HCT116 (cell line): ENCODE measurements around the gene SECTM1. TPM values are rescaled to one million over a fixed set of nuclear protein-coding genes. Genes with fewer than 3 reads are reported as not detected.

Experiments used
- ATAC-seq: fragments of 200-7000 bp; cut with Tn5 transposase; 2 replicates; pipeline ENCODE4 v1.9.1; 2020; ENCODE audit warnings: mild to moderate bottlenecking, moderate library complexity
- BruUV-seq: library from RNA; stranded (reverse); fragments of 400-500 nt; replicated peaks from 2 replicates; lab custom pipeline; 2021; lab: Mats Ljungman, UMichigan
- CTCF ChIA-PET: fragments of 300-600 bp; sonication (Branson Sonifier 250); formaldehyde crosslinking; loops from one replicate; lab custom pipeline; 2021; ENCODE audit warnings: antibody characterized with exemption; lab: Charles Lee
- POLR2A ChIA-PET: fragments of 300-600, 350-600 bp; sonication (Branson Sonifier 250); formaldehyde crosslinking; loops from one replicate; lab custom pipeline; 2021; ENCODE audit warnings: antibody characterized with exemption; lab: Charles Lee
- RAD21 ChIA-PET, 2 experiments: fragments of 300-600 bp; sonication (Branson Sonifier 250); formaldehyde crosslinking; loops; one replicate each; lab custom pipeline; 2023; ENCODE audit warnings: low total read pairs in 2 of 2; ENCODE audit not compliant: uncharacterized antibody in 2 of 2, unreplicated experiment in 2 of 2, low non-redundant PET in 1 of 2; lab: Charles Lee
- DNase-seq: peaks from one replicate; pipeline ENCODE4 v3.0.0-alpha.2; 2010; ENCODE audit warnings: low read depth, low spot score
- H2AFZ ChIP-seq: fragments of 200-600 bp; shearing (Covaris generic), sonication (generic); 2 replicates; pipeline ENCODE4 v1.6.1; 2017; ENCODE audit warnings: low read depth, mixed run types, mixed read lengths, antibody characterized with exemption, low read length; ENCODE audit not compliant: poor library complexity, severe bottlenecking
- H3K27ac ChIP-seq: 2 replicates; pipeline ENCODE4 v1.5.1; 2012; ENCODE audit warnings: low read depth, low read length
- H3K27me3 ChIP-seq: fragments of 200-600 bp; sonication (generic); 2 replicates; pipeline ENCODE4 v1.6.1; 2016; ENCODE audit warnings: mixed run types, low read length, mixed read lengths; ENCODE audit not compliant: insufficient read depth
- H3K36me3 ChIP-seq, 2 experiments: fragments of 200-500 bp in 1 of 2; fragments of 200-600 bp in 1 of 2; sonication (Bioruptor generic) in 1 of 2; sonication (generic) in 1 of 2; 2 replicates each; pipeline versions ENCODE4 v1.5.1 to v1.6.1; 2014 to 2016; ENCODE audit warnings: low read length in 2 of 2, inconsistent platforms in 1 of 2, mixed read lengths in 1 of 2, mixed run types in 1 of 2; ENCODE audit not compliant: insufficient read depth in 2 of 2, control insufficient read depth in 1 of 2
- H3K4me1 ChIP-seq, 2 experiments: fragments of 200-600 bp in 1 of 2; sonication (generic) in 1 of 2; 2 replicates each; pipeline versions ENCODE4 v1.5.1 to v1.6.1; 2012 to 2017; ENCODE audit warnings: low read length in 2 of 2, inconsistent platforms in 1 of 2, mild to moderate bottlenecking in 1 of 2, mixed read lengths in 1 of 2, mixed run types in 1 of 2, moderate library complexity in 1 of 2; ENCODE audit not compliant: insufficient read depth in 2 of 2, control insufficient read depth in 1 of 2
- H3K4me2 ChIP-seq: fragments of 200-600 bp; sonication (generic); 2 replicates; pipeline ENCODE4 v1.6.1; 2017; ENCODE audit warnings: mixed run types, low read length, mixed read lengths
- H3K4me3 ChIP-seq, 2 experiments: fragments of 200-600 bp in 1 of 2; sonication (generic) in 1 of 2; replicated peaks in 1 of 2; 2 replicates each; pipeline ENCODE4 v1.5.1; 2011 to 2016; ENCODE audit warnings: low read length in 2 of 2, control low read depth in 1 of 2, low read depth in 1 of 2, mild to moderate bottlenecking in 1 of 2, mixed read lengths in 1 of 2, mixed run types in 1 of 2
- H3K79me2 ChIP-seq: fragments of 200-600 bp; sonication (generic); 2 replicates; pipeline ENCODE4 v1.6.1; 2017; ENCODE audit warnings: mild to moderate bottlenecking, mixed run types, low read length, moderate library complexity, mixed read lengths; ENCODE audit not compliant: insufficient read depth
- H3K9ac ChIP-seq: fragments of 200-600 bp; sonication (generic); 2 replicates; pipeline ENCODE4 v1.6.1; 2016; ENCODE audit warnings: low read length, mixed read lengths
- H3K9me2 ChIP-seq: fragments of 200-600 bp; sonication (generic), shearing (Covaris generic); 2 replicates; pipeline ENCODE4 v1.6.1; 2017; ENCODE audit warnings: mixed run types, mild to moderate bottlenecking, moderate library complexity; ENCODE audit not compliant: insufficient read depth
- H3K9me3 ChIP-seq, 2 experiments: fragments of 200-500 bp in 1 of 2; fragments of 200-600 bp in 1 of 2; sonication (Bioruptor generic) in 1 of 2; sonication (generic) in 1 of 2; 2 replicates each; pipeline ENCODE4 v1.6.1; 2014 to 2017; ENCODE audit warnings: low read length in 2 of 2, mixed read lengths in 2 of 2, inconsistent platforms in 1 of 2, low read depth in 1 of 2, mild to moderate bottlenecking in 1 of 2, mixed run types in 1 of 2, moderate library complexity in 1 of 2; ENCODE audit not compliant: control insufficient read depth in 1 of 2, insufficient read depth in 1 of 2
- H4K20me1 ChIP-seq: fragments of 200-600 bp; sonication (generic), shearing (Covaris generic); 2 replicates; pipeline ENCODE4 v1.6.1; 2017; ENCODE audit warnings: mixed run types, mild to moderate bottlenecking, moderate library complexity; ENCODE audit not compliant: insufficient read depth
- EZH2 ChIP-seq: fragments of 200-600 bp; sonication (generic); IDR thresholded peaks from 2 replicates; pipeline ENCODE4 v1.6.1; 2017; ENCODE audit warnings: antibody characterized with exemption, mixed run types
- EZH2phosphoT487 ChIP-seq: fragments of 200-600 bp; IDR thresholded peaks from 2 replicates; pipeline ENCODE4 v1.6.1; 2018; ENCODE audit warnings: antibody characterized with exemption, borderline replicate concordance
- FOSL1 ChIP-seq: IDR thresholded peaks from 2 replicates; pipeline ENCODE4 v1.6.1; 2012; ENCODE audit warnings: low read depth
- POLR2A ChIP-seq: IDR thresholded peaks from 2 replicates; pipeline ENCODE4 v1.7.0; 2011; ENCODE audit warnings: borderline replicate concordance; ENCODE audit not compliant: insufficient read depth, insufficient read length; ENCODE audit errors: extremely low read depth
- RAD21 ChIP-seq: IDR thresholded peaks from 2 replicates; pipeline ENCODE4 v1.6.1; 2012; ENCODE audit warnings: low read depth, mild to moderate bottlenecking
- TCF7L2 ChIP-seq: IDR thresholded peaks from 2 replicates; pipeline ENCODE4 v1.7.0; 2011; ENCODE audit warnings: borderline replicate concordance, inconsistent platforms; ENCODE audit not compliant: insufficient read depth, insufficient read length; ENCODE audit errors: extremely low read depth
- YY1 ChIP-seq: IDR thresholded peaks from 2 replicates; pipeline ENCODE4 v1.6.1; 2011; ENCODE audit warnings: low read length, low read depth, moderate library complexity, mild to moderate bottlenecking; ENCODE audit not compliant: insufficient replicate concordance; ENCODE audit errors: extremely low read depth
- ZBTB33 ChIP-seq: IDR thresholded peaks from 2 replicates; pipeline ENCODE4 v1.6.1; 2011; ENCODE audit warnings: mild to moderate bottlenecking, low read length, moderate library complexity; ENCODE audit not compliant: insufficient replicate concordance; ENCODE audit errors: extremely low read depth
- intact Hi-C: fragments of 100-400 bp; cut with micrococcal nuclease; formaldehyde crosslinking; loops from 2 replicates; pipeline ENCODE4 v1.10.0; 2022
- total RNA-seq: library from RNA; stranded (reverse); gene quantifications from one replicate; pipeline ENCODE4 v1.2.1, GENCODE V29; 2021; ENCODE audit not compliant: unreplicated experiment
- TF ChIP-seq, protein P1 (sequence below), 3 experiments: fragments of 200-600 bp in 1 of 3; sonication (generic) in 1 of 3; IDR thresholded peaks in 2 of 3; conservative IDR thresholded peaks in 1 of 3; 2 replicates each; pipeline ENCODE4 v1.5.1; 2012 to 2017; ENCODE audit warnings: low read depth in 2 of 3, low read length in 2 of 3, antibody characterized with exemption in 1 of 3, borderline replicate concordance in 1 of 3, control low read depth in 1 of 3, mild to moderate bottlenecking in 1 of 3, mixed read lengths in 1 of 3, mixed run types in 1 of 3, moderate library complexity in 1 of 3; ENCODE audit not compliant: insufficient read depth in 1 of 3
- TF ChIP-seq, protein P2 (sequence below): IDR thresholded peaks from 2 replicates; pipeline ENCODE4 v1.6.1; 2012; ENCODE audit warnings: low read depth

SECTM1 gene
- total RNA-seq, 1 experiment from 2014 or later, result 6.8 TPM

DNA sequence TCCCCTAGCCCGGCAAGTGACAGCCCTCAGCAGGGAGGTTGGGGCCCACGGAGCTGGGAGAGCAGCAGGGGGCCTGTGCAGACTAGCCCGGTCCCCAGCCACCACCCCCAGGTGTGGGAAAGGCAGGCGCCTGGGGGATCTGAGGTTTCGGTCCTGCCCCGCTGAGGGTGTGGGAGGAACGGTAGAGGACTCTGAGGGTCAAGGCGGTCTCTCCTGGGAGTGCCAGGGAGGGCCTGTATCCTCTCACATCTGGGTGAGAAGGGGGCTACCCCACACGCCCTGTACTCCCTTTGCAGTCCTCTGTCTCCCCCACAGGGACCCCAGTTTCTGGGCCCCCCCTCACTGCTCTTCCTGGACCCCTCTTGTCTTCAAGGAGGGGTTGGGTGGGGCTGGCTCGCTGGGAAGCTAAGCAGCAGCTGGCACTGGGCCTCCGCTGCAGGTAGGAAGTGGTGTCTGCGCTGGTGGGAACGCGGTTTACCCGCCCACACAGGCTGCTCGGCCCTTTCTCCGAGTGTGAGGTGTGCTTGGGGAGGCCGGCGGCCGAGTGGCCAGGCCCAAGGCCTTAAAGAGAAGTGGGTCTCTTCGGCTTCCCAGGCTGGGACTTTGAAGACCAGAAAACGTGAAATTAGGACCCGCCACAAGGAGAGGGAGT, 31.5 kb downstream of the SECTM1 start:
- DNase-seq (no peak), ATAC-seq (no peak)
- no peaks in the 10 kb centered on the region for H3K36me3 ChIP-seq
- intact Hi-C loops, result loop anchor here (2.0 kb wide), 1 partner anchor 113 kb away; no protein-coding TSS in a partner anchor
- TF ChIP-seq, protein P1, sequence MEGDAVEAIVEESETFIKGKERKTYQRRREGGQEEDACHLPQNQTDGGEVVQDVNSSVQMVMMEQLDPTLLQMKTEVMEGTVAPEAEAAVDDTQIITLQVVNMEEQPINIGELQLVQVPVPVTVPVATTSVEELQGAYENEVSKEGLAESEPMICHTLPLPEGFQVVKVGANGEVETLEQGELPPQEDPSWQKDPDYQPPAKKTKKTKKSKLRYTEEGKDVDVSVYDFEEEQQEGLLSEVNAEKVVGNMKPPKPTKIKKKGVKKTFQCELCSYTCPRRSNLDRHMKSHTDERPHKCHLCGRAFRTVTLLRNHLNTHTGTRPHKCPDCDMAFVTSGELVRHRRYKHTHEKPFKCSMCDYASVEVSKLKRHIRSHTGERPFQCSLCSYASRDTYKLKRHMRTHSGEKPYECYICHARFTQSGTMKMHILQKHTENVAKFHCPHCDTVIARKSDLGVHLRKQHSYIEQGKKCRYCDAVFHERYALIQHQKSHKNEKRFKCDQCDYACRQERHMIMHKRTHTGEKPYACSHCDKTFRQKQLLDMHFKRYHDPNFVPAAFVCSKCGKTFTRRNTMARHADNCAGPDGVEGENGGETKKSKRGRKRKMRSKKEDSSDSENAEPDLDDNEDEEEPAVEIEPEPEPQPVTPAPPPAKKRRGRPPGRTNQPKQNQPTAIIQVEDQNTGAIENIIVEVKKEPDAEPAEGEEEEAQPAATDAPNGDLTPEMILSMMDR (IDR thresholded peaks at IDR 0.05 in 2 of 3, conservative IDR thresholded peaks at IDR 0.05 in 1 of 3; ENCODE audit: borderline replicate concordance in 1 of 3, insufficient read depth in 1 of 3, low read depth in 2 of 3, low read length in 2 of 3), result no peak
- TF ChIP-seq ZBTB33, result no peak
- no peak for TF ChIP-seq YY1
- TF ChIP-seq, protein P2, sequence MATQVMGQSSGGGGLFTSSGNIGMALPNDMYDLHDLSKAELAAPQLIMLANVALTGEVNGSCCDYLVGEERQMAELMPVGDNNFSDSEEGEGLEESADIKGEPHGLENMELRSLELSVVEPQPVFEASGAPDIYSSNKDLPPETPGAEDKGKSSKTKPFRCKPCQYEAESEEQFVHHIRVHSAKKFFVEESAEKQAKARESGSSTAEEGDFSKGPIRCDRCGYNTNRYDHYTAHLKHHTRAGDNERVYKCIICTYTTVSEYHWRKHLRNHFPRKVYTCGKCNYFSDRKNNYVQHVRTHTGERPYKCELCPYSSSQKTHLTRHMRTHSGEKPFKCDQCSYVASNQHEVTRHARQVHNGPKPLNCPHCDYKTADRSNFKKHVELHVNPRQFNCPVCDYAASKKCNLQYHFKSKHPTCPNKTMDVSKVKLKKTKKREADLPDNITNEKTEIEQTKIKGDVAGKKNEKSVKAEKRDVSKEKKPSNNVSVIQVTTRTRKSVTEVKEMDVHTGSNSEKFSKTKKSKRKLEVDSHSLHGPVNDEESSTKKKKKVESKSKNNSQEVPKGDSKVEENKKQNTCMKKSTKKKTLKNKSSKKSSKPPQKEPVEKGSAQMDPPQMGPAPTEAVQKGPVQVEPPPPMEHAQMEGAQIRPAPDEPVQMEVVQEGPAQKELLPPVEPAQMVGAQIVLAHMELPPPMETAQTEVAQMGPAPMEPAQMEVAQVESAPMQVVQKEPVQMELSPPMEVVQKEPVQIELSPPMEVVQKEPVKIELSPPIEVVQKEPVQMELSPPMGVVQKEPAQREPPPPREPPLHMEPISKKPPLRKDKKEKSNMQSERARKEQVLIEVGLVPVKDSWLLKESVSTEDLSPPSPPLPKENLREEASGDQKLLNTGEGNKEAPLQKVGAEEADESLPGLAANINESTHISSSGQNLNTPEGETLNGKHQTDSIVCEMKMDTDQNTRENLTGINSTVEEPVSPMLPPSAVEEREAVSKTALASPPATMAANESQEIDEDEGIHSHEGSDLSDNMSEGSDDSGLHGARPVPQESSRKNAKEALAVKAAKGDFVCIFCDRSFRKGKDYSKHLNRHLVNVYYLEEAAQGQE, result no peak
- TF ChIP-seq FOSL1, result no peak
- no peak for TF ChIP-seq EZH2phosphoT487
- no peak for TF ChIP-seq EZH2
- no peak for TF ChIP-seq TCF7L2
- TF ChIP-seq RAD21, result no peak
- TF ChIP-seq POLR2A, result no peak
- no peaks in the 10 kb centered on the region for H4K20me1 ChIP-seq
- H3K4me2 ChIP-seq, result no peak overlapping the region
- no peaks in the 10 kb centered on the region for H3K9me3 ChIP-seq
- peaks cover 18 to 47% of the 10 kb centered on the region in 2 experiments for H3K4me1 ChIP-seq
- no peaks in the 10 kb centered on the region for H3K27me3 ChIP-seq
- no peak overlapping the region; the same call in 1 of the 2 replicates for H3K27ac ChIP-seq
- H3K79me2 ChIP-seq, result no peaks in the 10 kb centered on the region
- no peak overlapping the region for H3K9ac ChIP-seq
- no peak overlapping the region for H3K4me3 ChIP-seq
- no peak overlapping the region for H2AFZ ChIP-seq
- CTCF ChIA-PET, result interaction anchor here (1.3 to 1.9 kb wide), 3 partner anchors 9 to 49 kb away, joined by 4 to 6 read pairs (median 6); no protein-coding TSS in a partner anchor
- BruUV-seq, result no TSS peak
- POLR2A ChIA-PET, result interaction anchor here (1.0 to 2.6 kb wide), 4 partner anchors 10 to 61 kb away, joined by 3 to 14 read pairs (median 3); no protein-coding TSS in a partner anchor
- no peaks in the 10 kb centered on the region for H3K9me2 ChIP-seq
- RAD21 ChIA-PET, result no interaction called here
